Activated CD8-positive, alpha-beta memory T cell treated with anti-CD3 and anti-CD28 coated beads, Interleukin-2, amount 10 ng/mL, durations not matched to agents 7 days and 5 days (primary cell): ENCODE data around the gene EDARADD. TPM values are rescaled to one million over a fixed set of nuclear protein-coding genes. Genes with fewer than 3 reads are reported as not detected.
A peak's percentile ranks its signal among the peaks of the same experiment; 100 is the strongest.
"Not testable (repeated sequence)": the region's sequence is repeated elsewhere in the genome, so short reads cannot be mapped to it uniquely, and the experiment has no call there.

Experiments
- ATAC-seq: fragments of 150-1000 bp; cut with Tn5 transposase; one replicate; pipeline ENCODE4 v1.10.0; 2021; ENCODE audit warnings: moderate library complexity
- CTCF ChIA-PET: fragments of 350-600 bp; sonication (Branson Sonifier 250); formaldehyde crosslinking; loops from one replicate; lab custom pipeline; 2021; ENCODE audit warnings: antibody characterized with exemption; lab: Charles Lee
- DNase-seq: peaks from one replicate; pipeline ENCODE4 v3.0.0-alpha.2; 2020
- H3K27ac Mint-ChIP-seq: one replicate; pipeline ENCODE4 v1.8.0; 2021; ENCODE audit warnings: mild to moderate bottlenecking, mixed read lengths
- H3K27me3 Mint-ChIP-seq: one replicate; pipeline ENCODE4 v1.8.0; 2021; ENCODE audit warnings: mixed read lengths
- H3K36me3 Mint-ChIP-seq: one replicate; pipeline ENCODE4 v1.8.0; 2021; ENCODE audit warnings: mild to moderate bottlenecking, mixed read lengths
- H3K4me1 Mint-ChIP-seq: one replicate; pipeline ENCODE4 v1.8.0; 2021; ENCODE audit warnings: mixed read lengths
- H3K4me3 Mint-ChIP-seq: one replicate; pipeline ENCODE4 v1.8.0; 2021; ENCODE audit warnings: mild to moderate bottlenecking, moderate library complexity, mixed read lengths
- H3K9me3 Mint-ChIP-seq: one replicate; pipeline ENCODE4 v1.8.0; 2022; ENCODE audit warnings: low read depth, mixed read lengths
- total RNA-seq, 2 experiments: library from RNA; stranded (reverse); gene quantifications; one replicate each; pipeline ENCODE4 v1.2.3, GENCODE V29; 2021

The EDARADD gene
- total RNA-seq, 2 experiments from 2014 or later, result 3.7 to 11.8 TPM

GRCh38 chr1:236366681-236367080, 27.4 kb upstream of the EDARADD start:
- H3K4me3 Mint-ChIP-seq, DNase-seq, H3K4me1 Mint-ChIP-seq, H3K9me3 Mint-ChIP-seq, CTCF ChIA-PET, ATAC-seq, H3K27ac Mint-ChIP-seq, H3K36me3 Mint-ChIP-seq: not testable (repeated sequence)
- H3K27me3 Mint-ChIP-seq, result peaks cover 11% of the 10 kb centered on the region

- peaks cover 13% of the 10 kb centered on the region for H3K4me1 Mint-ChIP-seq
- H3K36me3 Mint-ChIP-seq, result no peaks in the 10 kb centered on the region
- no peak overlapping the region for H3K4me3 Mint-ChIP-seq
- DNase-seq, result no peak
- H3K9me3 Mint-ChIP-seq, result no peaks in the 10 kb centered on the region
- no peak overlapping the region for H3K27ac Mint-ChIP-seq
- CTCF ChIA-PET, result no interaction called here
- H3K27me3 Mint-ChIP-seq, result peaks cover 9% of the 10 kb centered on the region
- no peak for ATAC-seq
Measured at GRCh38 chr1:236370420-236370819, 23.7 kb upstream of the EDARADD start.

GRCh38 chr1:236371083-236371482, 23.0 kb upstream of the EDARADD start:
- CTCF ChIA-PET, result interaction anchor here (0.5 kb wide), 1 partner anchor 238 kb away, joined by 3 read pairs; no protein-coding TSS in a partner anchor
- Mint-ChIP-seq H3K27me3 (peaks cover 4% of the 10 kb centered on the region), H3K36me3 (no peaks in the 10 kb centered on the region), H3K4me1 (peaks cover 13% of the 10 kb centered on the region), H3K4me3 (no peak overlapping the region), H3K9me3 (no peaks in the 10 kb centered on the region), H3K27ac (no peak overlapping the region)
- DNase-seq (no peak), ATAC-seq (no peak)

GRCh38 chr1:236377832-236378535, 16.1 kb upstream of the EDARADD start:
- Mint-ChIP-seq H3K36me3 (peaks cover 3% of the 10 kb centered on the region), H3K27ac (no peak overlapping the region), H3K4me3 (no peak overlapping the region), H3K4me1 (peaks cover 4% of the 10 kb centered on the region), H3K27me3 (peaks cover 4% of the 10 kb centered on the region), H3K9me3 (peaks cover 3% of the 10 kb centered on the region)
- CTCF ChIA-PET, result no interaction called here
- DNase-seq (no peak), ATAC-seq (no peak)

GRCh38 chr1:236381565-236382158, 12.4 kb upstream of the EDARADD start:
- DNase-seq (no peak), ATAC-seq (no peak)
- peaks cover 3% of the 10 kb centered on the region for H3K36me3 Mint-ChIP-seq
- no peak overlapping the region for H3K4me3 Mint-ChIP-seq
- peaks cover 3% of the 10 kb centered on the region for H3K9me3 Mint-ChIP-seq
- H3K27ac Mint-ChIP-seq, result no peak overlapping the region
- CTCF ChIA-PET, result no interaction called here
- H3K27me3 Mint-ChIP-seq, result peaks cover 4% of the 10 kb centered on the region
- no peaks in the 10 kb centered on the region for H3K4me1 Mint-ChIP-seq

- DNase-seq (no peak), ATAC-seq (no peak)
- Mint-ChIP-seq H3K4me3 (no peak overlapping the region), H3K9me3 (no peaks in the 10 kb centered on the region), H3K27me3 (peaks cover 24% of the 10 kb centered on the region), H3K36me3 (no peaks in the 10 kb centered on the region), H3K4me1 (no peaks in the 10 kb centered on the region), H3K27ac (no peak overlapping the region)
- CTCF ChIA-PET, result no interaction called here
Measured at GRCh38 chr1:236388332-236388731, 5.8 kb upstream of the EDARADD start.

- H3K4me1 Mint-ChIP-seq, result peaks cover 6% of the 10 kb centered on the region
- CTCF ChIA-PET, result no interaction called here
- H3K4me3 Mint-ChIP-seq, result no peak overlapping the region
- H3K36me3 Mint-ChIP-seq, result no peaks in the 10 kb centered on the region
- no peak for ATAC-seq
- H3K27ac Mint-ChIP-seq, result no peak overlapping the region
- peaks cover 31% of the 10 kb centered on the region for H3K27me3 Mint-ChIP-seq
- DNase-seq, result no peak
- H3K9me3 Mint-ChIP-seq, result no peaks in the 10 kb centered on the region
Measured at GRCh38 chr1:236389253-236389652, 4.8 kb upstream of the EDARADD start.

- ATAC-seq (no peak), DNase-seq (peak; percentile 28)
- peaks cover 36% of the 10 kb centered on the region for H3K27me3 Mint-ChIP-seq
- no peaks in the 10 kb centered on the region for H3K9me3 Mint-ChIP-seq
- H3K4me1 Mint-ChIP-seq, result peaks cover 12% of the 10 kb centered on the region
- no peak overlapping the region for H3K27ac Mint-ChIP-seq
- no peaks in the 10 kb centered on the region for H3K36me3 Mint-ChIP-seq
- no peak overlapping the region for H3K4me3 Mint-ChIP-seq
- CTCF ChIA-PET, result no interaction called here
Measured at GRCh38 chr1:236391008-236391407, 3.1 kb upstream of the EDARADD start.

GRCh38 chr1:236392182-236392581, 1.9 kb upstream of the EDARADD start:
- CTCF ChIA-PET, result no interaction called here
- H3K36me3 Mint-ChIP-seq, result no peaks in the 10 kb centered on the region

GRCh38 chr1:236394879-236395229, 768 bp downstream of the EDARADD start:
- CTCF ChIA-PET, result interaction anchor here (0.9 to 1.5 kb wide), 3 partner anchors 10 to 97 kb away, joined by 3 to 4 read pairs (median 4); no protein-coding TSS in a partner anchor
- DNase-seq (no peak), ATAC-seq (no peak)
- Mint-ChIP-seq H3K36me3 (peaks cover 2% of the 10 kb centered on the region), H3K9me3 (no peaks in the 10 kb centered on the region), H3K27me3 (peaks cover 43% of the 10 kb centered on the region), H3K27ac (peak overlapping the region; percentile 81), H3K4me1 (peaks cover 16% of the 10 kb centered on the region), H3K4me3 (peak overlapping the region; percentile 83)

More at GRCh38 chr1:236392182-236392581, 1.9 kb upstream of the EDARADD start:
- H3K4me3 Mint-ChIP-seq, result no peak overlapping the region
- H3K9me3 Mint-ChIP-seq, result no peaks in the 10 kb centered on the region
- peaks cover 46% of the 10 kb centered on the region for H3K27me3 Mint-ChIP-seq
- peaks cover 16% of the 10 kb centered on the region for H3K4me1 Mint-ChIP-seq
- H3K27ac Mint-ChIP-seq, result no peak overlapping the region
- ATAC-seq (no peak), DNase-seq (no peak)

GRCh38 chr1:236395230-236395946, 1.3 kb downstream of the EDARADD start:
- Mint-ChIP-seq H3K4me1 (peaks cover 16% of the 10 kb centered on the region), H3K27ac (peak overlapping the region; percentile 81), H3K27me3 (peaks cover 43% of the 10 kb centered on the region), H3K36me3 (peaks cover 2% of the 10 kb centered on the region), H3K4me3 (peak overlapping the region; percentile 83), H3K9me3 (no peaks in the 10 kb centered on the region)
- DNase-seq (peak; percentile 79), ATAC-seq (peak; percentile 88)
- CTCF ChIA-PET, result interaction anchor here (1.4 to 1.5 kb wide), 2 partner anchors 10 to 11 kb away, joined by 4 read pairs; no protein-coding TSS in a partner anchor

GRCh38 chr1:236395947-236396664, 2.0 kb downstream of the EDARADD start:
- no peaks in the 10 kb centered on the region for H3K9me3 Mint-ChIP-seq
- ATAC-seq (no peak), DNase-seq (no peak)
- peak overlapping the region; percentile 65 for H3K27ac Mint-ChIP-seq
- CTCF ChIA-PET, result no interaction called here
- peaks cover 2% of the 10 kb centered on the region for H3K36me3 Mint-ChIP-seq
- H3K4me3 Mint-ChIP-seq, result peak overlapping the region; percentile 77
- peaks cover 16% of the 10 kb centered on the region for H3K4me1 Mint-ChIP-seq
- H3K27me3 Mint-ChIP-seq, result peaks cover 38% of the 10 kb centered on the region

GRCh38 chr1:236396665-236397043, 2.6 kb downstream of the EDARADD start:
- no peak overlapping the region for H3K27ac Mint-ChIP-seq

More at GRCh38 chr1:236396665-236397043, 2.6 kb downstream of the EDARADD start:
- peak overlapping the region; percentile 77 for H3K4me3 Mint-ChIP-seq
- no peak for ATAC-seq
- CTCF ChIA-PET, result no interaction called here
- peaks cover 16% of the 10 kb centered on the region for H3K4me1 Mint-ChIP-seq
- DNase-seq, result no peak
- H3K9me3 Mint-ChIP-seq, result no peaks in the 10 kb centered on the region
- peaks cover 34% of the 10 kb centered on the region for H3K27me3 Mint-ChIP-seq
- peaks cover 2% of the 10 kb centered on the region for H3K36me3 Mint-ChIP-seq
